ENCODE results near the gene PHYKPL.

PHYKPL gene

DNA sequence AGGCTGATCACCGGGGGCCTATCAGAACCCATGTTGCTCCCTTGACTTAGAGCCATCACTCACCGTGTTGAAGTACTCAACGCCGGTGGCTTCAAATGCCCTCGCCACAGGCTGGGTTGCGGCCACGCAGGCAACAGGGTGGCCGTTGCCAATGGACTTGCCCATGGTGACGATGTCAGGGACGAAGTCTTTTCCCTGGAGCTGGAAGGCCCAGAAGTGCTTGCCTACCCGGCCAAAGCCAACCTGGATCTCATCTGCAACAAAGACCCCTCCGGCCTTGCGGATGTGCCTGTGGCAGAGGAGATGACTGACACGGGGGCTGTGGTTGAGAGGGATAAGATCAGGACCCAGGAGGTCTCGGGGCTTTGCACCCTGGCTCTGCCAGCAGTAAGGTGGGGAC lies 10.3 kb downstream of the PHYKPL start:
- DNase-seq (ENCODE audit: low read depth): no peak

DNA sequence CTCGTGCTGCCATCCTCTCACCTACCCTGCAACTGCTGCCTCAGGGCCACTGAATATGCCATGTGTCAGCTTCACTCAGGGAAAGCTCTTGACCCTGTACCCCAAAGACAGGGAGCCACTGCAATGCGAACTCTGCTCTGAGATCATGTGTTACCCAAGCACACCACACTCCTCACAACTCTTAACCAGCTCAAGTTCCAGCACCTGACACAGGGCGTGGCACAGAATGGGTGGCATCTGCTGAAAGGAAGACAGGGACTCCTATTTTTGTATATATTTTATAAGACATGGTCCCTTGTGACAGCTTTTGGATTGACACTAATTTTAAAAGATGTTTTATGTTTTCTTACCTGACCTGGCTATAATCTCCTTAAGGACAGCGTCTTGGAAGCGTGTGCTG lies 10.7 kb downstream of the PHYKPL start:
- no peak for DNase-seq (ENCODE audit: low read depth)

DNA sequence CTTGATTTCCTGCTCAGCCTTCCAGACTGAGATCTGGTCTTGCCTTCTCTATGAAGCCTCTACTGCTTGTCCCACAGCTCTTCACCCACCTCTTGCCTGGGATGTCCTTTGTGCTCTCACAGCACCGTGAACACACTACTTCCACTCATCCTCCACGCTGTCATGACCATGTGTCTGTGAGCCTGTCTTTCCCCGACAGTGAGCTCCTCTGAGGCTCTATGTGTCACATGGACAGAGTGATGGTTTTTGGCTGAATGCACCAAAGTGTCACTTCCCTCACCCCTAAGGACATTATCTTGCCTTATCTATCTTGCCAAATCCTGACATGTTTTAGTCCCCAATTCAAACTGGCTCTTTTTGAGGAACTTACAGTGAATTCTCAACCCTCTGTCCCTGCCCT lies 11.3 kb downstream of the PHYKPL start:
- DNase-seq (ENCODE audit: low read depth): no peak

DNA sequence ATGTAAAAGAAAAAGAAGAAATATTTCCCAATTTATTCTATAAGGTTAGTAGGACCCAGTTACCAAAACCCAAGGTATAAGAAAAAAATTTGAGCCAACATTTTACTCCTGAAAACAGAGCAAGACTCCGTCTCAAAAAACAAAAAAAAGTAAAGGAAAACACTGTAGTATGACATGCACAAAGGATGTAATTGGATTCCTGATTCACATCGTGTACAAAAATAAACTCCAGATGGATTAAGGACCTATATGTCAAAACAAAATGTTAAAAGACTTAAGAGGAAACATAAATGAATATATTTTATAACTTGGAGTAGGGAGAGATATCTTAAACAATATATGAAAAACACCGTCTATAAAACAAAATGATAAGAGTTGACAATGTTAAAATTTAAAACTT lies 13.8 kb downstream of the PHYKPL start:
- no peak for DNase-seq (ENCODE audit: low read depth)

DNA sequence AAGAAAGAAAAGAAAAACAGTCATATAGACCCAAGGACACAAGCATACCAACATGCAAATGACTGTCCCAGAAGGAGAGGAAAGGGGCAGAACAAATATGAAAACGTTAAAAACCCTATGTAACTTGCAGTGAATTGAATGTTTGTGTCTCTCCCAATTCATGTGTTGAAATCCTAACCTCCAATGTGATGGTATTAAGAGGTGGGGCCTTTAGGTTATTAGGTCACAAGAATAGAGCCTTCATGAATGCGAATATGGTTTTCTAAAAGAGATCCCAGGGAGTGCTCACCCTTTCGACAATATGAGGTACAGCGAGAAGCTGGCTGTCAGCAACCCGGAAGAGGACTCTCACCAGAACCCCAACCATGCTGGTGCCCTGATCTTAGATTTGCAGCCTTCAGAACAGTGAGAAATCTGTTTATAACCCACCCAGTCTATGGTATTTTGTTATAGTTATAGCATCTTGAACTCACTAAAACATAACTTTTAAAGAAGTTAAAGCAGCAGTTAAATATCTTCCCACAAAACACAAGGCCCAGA lies 14.3 kb downstream of the PHYKPL start:
- no peak for DNase-seq (ENCODE audit: low read depth)

DNA sequence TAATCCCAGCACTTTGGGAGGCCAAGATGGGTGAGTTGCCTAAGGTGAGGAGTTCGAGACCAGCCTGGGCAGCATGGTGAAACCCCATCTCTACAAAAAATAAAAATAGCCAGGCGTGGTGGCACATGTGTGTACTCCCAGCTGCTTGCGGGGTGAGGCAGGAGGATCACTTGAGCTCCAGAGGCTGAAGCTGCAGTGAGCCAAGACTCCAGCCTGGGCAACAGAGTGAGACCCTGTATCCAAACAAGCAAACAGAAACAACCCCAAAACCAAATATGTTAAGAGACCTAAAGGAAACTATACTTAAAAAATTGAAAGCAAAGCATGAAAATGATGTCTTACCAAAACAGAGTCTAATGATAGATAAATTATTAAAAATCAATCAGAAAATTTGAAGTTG lies 15.8 kb downstream of the PHYKPL start:
- no peak for DNase-seq (ENCODE audit: low read depth)

DNA sequence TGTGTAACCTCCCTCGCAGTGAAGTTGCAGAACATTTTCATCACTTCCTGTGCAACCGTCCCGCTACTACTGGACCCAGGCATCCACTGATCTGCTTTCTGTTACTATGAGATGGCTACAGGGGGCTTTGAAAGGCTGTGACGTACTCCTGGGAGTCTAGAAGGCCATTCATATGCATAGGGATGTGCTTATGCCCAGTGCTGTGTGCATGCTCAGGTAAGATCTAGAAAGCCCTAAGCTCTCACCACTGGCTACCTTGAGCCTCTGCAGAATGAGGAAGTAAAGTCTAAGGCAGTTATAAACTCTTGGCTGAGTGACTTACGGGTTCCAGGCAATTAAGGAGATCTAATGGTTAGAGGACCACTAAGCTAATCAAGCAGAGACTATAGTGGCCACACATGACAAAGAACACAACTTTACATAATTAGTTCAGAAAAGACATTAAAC lies 16.5 kb downstream of the PHYKPL start:
- no peak for DNase-seq (ENCODE audit: low read depth)

DNA sequence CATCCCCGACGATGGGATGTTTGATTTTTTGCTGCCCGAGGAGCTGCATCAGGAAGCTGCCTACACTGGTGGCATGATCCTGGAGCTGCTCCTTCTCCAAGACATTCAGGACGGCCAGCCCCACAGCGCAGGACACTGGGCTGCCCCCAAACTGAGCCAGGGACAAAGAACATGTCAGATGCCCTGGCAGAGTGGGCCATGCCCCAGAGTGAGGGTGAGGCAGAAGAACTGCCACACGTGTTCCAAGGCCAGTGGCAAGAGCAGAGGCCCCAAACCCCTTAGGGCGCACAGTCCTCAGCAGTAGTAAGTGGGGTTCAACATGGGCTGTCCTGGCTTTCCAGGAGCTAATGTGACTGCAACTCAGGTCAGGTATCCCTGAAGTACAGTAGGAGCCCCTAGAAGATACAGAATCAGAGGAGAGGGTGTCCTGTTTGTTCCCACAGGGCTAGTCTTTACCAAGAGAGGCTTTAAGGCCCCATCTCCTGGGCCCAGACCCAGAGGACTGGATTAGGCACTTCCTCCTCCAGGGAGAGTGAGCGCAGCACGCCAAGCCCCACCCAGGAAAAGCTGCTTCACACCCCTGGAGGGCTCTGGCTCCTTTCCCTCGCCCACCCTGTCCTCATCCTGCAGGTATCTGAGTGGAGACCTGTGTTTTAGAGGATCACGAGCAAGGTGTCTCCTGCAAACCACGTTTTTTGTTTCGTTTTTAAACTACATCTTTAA lies 17.2 kb downstream of the PHYKPL start:
- DNase-seq (ENCODE audit: low read depth): no peak

DNA sequence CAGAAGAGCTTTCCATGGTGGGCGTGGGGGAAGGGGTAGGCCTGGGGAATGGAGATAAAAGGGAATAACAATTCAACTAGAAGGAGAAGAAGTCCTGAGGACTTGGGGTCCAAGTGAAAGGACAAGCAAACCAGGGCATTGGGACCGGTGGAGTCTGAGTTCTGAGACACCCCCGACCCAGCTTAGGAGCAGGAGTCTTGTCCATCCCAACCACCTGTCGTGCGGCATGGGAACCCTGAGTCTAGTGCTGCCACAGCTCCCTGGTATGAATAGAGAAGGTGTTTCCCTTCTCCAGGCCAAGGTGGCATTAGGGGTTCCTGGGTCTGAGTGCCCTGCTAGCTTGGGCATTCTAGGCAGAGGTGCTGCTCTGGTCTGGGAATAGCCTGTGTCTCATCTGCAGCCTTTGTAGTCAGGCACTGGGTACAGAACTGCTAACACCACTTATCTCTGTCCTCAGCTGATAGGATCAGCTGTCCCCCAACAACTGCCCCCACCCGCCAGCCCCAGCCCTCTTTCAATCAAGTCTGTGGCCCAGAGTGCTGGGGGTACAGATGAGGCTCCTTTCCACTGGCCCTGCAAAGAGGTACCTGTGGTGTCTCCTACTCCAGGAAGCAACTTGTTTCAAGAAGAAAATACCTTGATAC lies 18.3 kb downstream of the PHYKPL start:
- DNase-seq (ENCODE audit: low read depth): no peak

DNA sequence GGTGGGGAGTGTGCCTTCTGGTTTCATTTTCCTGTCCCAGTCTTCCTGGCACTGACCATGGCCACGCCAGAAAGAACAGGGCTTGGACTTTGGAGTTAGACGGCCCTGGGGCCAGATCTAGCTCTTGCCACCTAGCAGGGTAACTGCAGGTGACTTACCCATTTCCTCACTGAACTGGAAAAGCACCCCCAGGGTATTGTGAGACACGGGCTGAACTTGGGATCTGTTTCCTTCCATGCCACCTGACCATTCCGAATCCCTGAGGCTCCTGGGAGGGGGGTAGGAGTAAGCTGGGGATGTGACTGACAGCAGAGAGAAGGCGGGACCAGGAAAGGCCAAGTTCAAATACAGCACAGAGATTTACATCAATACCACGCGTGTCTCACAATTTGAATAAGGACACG lies 18.9 kb downstream of the PHYKPL start:
- no peak for DNase-seq (ENCODE audit: low read depth)

DNA sequence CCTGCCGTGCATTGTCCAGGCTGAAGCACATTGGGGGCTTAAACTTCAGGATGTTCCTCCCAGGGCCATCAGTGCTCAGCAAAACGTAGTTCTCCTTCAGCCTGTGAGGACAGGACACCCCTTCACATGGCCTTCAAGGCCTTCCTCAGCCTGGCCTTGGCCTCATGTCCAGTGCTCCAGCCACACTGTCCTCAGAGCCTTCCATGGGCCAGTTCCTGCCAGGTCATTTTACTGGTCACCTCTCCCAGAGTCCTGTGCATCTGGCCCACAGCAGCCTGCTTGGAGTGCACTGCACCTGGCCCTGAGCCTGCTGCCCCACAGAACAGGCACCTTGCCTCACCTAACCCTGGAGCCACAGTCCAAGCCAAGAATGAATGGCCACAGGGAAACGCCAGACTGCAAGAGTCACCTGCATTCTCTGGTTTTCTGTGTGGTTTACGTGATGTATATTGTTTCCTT lies 19.6 kb downstream of the PHYKPL start:
- no peak for DNase-seq (ENCODE audit: low read depth)

DNA sequence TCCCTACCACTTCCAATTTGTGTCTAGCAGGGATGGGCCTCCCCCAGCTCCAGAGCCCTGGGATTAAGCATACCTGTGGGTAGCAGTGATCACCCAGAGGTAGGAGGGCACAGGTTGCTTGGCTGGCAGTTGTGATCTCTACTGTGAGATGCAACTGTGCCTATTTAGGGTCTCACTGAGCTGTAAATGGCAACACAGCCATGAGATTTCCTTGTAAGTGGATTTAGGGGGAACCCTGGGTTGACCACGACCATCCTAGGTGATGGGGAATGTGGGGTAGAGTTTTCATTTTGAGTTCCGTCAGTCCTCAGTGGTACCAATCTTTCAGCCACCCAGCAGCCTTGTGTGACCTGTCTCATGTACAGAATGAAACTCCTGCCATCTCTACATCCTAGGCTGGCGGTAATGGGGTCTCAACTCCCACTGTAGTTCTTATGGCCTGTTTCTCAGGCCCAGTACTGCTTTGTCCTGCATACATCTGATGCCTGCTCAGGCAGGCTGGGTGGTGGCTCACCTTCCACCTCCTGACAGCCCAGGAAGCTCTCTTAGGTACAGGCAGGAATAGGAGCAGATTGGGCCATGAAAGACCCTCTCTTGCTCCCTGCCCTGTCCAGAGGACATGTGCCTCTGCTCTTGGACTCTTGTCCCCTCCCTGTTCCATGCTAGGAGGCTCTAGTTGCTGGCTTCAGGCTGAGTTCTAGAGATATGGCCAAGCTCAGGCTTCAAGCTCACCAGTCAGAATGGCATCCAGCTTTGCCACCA lies 20.2 kb downstream of the PHYKPL start:
- DNase-seq (ENCODE audit: low read depth): no peak

DNA sequence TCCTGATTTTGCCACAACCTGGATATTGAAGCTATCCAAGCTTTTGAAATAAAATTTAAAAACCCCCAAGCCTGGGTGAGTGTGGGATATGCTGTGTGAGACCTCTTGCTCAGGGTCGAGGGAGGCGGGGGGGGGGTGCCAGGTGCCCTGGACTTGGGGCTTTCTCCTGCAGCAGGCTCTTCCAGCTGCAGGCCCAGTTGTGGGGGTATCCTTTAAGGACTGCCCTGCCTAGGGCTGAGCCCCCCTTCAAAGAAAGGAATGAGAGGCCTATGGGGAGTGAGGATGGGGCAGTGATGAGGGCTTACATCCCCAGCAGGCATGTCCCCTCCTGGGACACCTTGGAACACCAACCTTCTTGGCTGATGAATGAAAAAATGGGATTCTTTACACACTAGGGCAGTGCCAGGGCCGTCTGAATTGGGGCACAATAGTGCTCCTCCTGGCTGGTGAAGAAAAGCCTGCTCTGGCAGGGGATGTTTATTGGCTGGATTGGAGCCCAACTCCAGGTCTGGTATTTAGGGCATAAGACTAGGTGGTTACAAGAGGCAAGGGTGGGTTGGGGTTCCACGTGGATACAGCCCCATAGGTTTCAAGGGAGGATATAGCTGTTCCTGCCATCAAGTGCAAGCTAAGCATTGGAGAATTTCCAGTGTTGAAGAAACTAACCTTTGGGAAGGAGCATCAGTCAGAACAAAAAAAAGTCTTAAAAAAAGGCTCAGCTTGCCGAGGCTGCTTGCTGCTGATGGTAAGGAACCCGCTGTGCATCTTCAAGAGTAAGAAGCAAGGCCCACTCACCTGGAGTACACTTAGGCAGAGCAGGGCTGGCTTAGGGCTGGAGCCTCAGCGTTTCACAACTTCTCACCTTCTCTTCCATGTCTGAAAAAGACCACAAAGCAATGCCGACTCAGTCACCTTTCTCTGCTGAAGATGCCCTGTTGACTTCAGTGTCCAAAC lies 21.2 kb downstream of the PHYKPL start:
- DNase-seq (ENCODE audit: low read depth): no peak

DNA sequence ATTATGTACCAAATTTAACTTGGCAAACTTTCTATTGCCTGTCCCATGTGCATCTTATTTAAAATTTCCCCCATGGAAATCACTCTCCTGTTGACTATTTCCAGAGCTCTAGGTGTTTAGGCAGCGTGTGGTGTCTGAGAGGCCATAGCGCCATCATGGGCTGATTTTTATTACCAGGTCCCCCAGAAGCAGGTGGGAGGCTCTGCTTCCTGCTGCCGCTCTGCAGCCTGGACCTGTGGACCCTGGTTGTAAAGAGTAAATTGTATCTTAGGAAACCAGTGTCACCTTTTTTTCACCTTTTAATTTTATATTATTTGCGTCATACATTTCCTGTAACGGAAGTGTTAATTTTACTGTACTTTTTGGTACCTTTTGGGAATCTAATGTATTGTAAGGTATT lies 21.9 kb downstream of the PHYKPL start:
- no peak for DNase-seq (ENCODE audit: low read depth)

DNA sequence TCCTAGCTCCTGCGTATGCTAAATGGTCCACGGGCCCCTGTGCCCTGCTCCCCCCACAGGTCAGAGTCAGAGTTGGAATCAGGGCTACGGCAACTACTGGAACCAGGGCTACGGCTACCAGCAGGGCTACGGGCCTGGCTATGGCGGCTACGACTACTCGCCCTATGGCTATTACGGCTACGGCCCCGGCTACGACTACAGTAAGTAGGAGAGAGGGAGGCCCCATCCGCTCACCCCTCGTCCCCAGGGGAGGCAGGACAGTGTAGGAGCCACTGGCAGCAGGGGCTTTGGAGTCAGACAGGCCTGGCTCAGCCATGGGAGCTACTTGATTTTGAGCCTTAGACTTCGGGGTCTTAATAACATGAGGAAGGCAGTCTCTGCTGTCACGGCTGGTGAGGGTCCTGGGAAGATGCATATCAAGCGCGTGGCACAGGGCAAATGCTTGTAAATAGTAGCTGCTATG lies 22.5 kb downstream of the PHYKPL start:
- DNase-seq (ENCODE audit: low read depth): no peak

DNA sequence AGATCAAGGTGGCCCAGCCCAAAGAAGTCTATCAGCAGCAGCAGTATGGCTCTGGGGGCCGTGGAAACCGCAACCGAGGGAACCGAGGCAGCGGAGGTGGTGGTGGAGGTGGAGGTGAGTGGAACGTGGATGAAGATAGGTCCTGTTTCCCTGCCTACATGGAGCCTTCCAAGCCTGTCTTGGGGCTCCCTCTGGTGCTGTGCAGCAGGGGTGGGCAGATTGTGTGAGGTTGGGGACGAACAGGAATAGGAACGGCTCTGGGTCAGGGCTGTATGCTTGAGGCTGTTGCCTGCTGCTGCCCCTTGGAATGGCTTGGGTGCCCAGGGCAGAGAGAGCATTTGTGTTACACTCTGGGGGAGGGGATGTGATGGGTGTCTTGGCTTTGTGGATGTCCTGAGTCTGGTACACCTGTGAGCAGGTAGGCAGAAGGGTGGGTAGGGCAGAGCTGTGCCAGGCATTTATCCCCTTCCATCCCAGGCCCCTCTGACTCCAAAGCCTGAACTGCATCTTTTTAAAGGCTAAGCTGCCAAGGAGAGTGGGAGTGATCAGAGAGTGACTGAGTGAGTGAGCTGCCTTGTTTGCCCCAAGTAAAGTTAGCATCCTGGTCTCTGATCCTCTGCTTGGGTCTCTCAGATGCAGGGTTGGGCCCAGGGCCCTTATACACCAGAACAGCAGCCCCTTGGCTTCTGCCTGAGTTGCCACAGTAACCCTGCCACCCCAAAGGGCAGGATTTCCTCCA lies 23.1 kb downstream of the PHYKPL start:
- no peak for DNase-seq (ENCODE audit: low read depth)

DNA sequence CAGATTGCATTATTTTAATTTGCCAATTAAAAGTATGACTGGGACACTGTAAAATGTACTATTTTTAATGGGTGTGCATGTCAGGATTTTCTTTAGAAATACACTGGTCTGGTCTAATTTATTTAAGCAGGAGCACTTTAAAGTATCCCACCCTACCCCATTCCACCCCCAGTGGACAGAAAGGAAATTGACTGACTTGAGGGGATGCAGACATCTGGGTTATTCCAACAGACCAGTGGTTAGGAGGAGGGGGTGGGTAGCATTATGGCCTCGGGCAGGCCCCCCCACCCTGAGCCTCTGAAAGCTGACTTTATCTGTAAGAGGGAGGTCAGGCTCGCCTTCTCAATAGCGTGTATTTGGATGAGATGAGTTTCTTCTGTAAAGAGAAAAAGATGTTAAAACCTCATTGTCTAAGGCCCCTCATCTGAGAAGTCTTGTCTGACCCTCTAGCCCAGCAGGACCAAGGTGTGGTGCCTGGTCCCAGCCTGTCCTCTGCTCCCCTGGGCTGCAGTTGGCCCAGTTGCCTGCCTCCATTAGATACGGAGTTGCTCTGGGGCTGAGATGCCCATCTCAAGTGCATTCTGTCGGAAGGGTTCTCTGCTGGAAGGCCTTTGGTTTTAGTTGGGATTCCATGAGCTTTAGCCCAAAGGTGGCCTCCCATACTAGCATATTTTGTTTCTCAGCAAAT lies 23.9 kb downstream of the PHYKPL start:
- peak; percentile 50 for DNase-seq (ENCODE audit: low read depth)

DNA sequence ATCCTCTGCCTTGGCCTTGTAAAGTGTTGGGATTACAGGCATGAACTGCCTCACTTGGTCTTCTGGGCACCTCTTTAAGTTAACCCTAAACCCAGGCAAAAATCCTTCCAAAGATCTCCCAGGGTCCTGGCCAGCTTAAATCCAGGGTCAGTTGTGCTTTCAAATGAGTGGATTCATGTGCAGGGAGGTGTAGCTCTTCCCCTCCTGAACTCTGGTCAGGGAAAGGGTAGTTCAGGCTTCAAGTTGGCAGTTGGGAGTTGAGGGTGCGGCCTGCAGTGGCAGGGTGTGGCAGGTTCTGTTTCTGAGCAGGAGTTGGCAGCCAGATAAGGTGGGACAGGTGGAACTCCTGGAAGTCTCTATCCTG lies 24.7 kb downstream of the PHYKPL start:
- DNase-seq (ENCODE audit: low read depth): no peak

DNA sequence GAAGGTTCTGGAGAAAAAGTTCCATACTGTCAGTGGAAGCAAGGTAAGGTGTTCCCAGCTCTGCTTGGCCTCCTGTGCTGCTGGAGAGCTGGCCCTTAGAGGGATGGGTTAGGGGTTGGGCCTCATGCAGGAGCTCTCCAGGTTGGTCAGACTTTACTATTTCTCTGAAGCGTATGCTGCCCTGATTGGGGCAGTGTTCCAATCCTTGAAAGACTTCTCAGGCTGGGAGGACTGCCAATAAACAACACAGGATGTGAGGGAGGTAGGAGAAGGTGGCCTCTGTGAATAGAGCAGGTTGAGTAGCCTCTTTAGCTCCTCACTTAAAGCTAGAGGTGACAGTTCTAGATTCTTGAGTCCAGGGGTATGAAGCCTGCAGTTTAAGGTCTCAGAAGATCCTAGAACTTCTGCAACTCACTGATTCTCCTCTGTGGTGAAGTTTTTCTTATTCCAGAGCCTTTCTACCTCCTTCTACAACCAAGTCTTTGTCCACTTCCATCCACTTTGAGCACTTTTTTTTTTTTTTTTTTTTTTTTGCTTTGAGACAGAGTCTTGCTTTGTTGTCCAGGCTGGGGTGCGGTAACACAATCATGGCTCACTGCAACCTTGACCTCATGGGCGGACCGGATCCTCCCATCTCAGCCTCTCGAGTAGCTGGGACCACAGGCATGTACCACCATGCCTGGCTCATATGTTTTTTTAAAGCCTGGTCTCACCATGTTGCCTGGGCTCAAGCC lies 25.3 kb downstream of the PHYKPL start:
- DNase-seq (ENCODE audit: low read depth): peak; percentile 68
